ENCODE measurements around the gene RAD51B. TPM values are rescaled to one million over a fixed set of nuclear protein-coding genes. Genes with fewer than 3 reads are reported as not detected.

The RAD51B gene
- total and polyA plus RNA-seq, 2 of the 13 experiments (the other 11 are each of a cell fraction or from before 2014, with no cell fraction given), result 7.0 to 9.5 TPM

DNA sequence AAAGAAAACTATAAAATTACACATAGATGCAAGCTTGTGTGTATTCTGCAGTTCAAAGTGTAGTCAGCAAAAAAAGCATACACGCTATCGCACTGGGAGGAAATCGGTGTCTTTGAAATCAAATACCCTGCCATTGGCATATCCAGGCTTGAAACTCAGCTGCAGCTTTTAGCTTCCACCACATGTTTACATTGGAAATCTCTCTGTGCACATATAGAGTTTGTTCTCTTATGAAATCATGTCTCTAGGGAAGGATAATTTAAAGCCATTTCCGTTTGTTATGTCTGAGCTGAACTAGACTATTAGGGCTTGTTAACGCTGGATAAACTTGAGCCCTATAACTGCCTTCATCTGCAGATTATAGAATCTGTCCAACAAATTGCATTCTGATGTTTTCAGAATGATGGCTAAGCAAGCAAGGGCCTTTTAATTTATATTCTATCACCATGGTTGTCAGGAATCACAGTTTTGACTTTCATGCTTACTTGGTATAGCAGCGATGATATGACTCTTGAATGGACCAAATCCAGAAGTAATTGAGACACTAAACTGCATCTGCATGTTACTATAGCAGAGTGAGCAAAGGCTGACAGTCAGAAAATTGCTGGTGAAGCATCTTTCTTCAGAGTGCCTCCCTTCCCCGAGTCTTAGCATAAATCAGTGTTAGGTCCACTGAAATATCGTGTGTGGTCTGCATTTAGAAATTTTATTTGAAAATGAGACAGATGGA, 530.5 kb downstream of the RAD51B start (continued):
- TF ChIP-seq, protein P1, sequence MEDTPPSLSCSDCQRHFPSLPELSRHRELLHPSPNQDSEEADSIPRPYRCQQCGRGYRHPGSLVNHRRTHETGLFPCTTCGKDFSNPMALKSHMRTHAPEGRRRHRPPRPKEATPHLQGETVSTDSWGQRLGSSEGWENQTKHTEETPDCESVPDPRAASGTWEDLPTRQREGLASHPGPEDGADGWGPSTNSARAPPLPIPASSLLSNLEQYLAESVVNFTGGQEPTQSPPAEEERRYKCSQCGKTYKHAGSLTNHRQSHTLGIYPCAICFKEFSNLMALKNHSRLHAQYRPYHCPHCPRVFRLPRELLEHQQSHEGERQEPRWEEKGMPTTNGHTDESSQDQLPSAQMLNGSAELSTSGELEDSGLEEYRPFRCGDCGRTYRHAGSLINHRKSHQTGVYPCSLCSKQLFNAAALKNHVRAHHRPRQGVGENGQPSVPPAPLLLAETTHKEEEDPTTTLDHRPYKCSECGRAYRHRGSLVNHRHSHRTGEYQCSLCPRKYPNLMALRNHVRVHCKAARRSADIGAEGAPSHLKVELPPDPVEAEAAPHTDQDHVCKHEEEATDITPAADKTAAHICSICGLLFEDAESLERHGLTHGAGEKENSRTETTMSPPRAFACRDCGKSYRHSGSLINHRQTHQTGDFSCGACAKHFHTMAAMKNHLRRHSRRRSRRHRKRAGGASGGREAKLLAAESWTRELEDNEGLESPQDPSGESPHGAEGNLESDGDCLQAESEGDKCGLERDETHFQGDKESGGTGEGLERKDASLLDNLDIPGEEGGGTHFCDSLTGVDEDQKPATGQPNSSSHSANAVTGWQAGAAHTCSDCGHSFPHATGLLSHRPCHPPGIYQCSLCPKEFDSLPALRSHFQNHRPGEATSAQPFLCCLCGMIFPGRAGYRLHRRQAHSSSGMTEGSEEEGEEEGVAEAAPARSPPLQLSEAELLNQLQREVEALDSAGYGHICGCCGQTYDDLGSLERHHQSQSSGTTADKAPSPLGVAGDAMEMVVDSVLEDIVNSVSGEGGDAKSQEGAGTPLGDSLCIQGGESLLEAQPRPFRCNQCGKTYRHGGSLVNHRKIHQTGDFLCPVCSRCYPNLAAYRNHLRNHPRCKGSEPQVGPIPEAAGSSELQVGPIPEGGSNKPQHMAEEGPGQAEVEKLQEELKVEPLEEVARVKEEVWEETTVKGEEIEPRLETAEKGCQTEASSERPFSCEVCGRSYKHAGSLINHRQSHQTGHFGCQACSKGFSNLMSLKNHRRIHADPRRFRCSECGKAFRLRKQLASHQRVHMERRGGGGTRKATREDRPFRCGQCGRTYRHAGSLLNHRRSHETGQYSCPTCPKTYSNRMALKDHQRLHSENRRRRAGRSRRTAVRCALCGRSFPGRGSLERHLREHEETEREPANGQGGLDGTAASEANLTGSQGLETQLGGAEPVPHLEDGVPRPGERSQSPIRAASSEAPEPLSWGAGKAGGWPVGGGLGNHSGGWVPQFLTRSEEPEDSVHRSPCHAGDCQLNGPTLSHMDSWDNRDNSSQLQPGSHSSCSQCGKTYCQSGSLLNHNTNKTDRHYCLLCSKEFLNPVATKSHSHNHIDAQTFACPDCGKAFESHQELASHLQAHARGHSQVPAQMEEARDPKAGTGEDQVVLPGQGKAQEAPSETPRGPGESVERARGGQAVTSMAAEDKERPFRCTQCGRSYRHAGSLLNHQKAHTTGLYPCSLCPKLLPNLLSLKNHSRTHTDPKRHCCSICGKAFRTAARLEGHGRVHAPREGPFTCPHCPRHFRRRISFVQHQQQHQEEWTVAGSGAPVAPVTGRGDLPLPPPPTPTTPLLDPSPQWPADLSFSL (CRISPR knock-in tag; IDR thresholded peaks at IDR 0.05), result no peak
- TF ChIP-seq CREM (IDR thresholded peaks at IDR 0.05) (peak; percentile 94), CREM (CRISPR knock-in tag; IDR thresholded peaks at IDR 0.05) (no peak), TCF12 (IDR thresholded peaks at IDR 0.05) (no peak), TCF12 (CRISPR knock-in tag; IDR thresholded peaks at IDR 0.05) (peak; percentile 74; the same call in 1 of the 2 replicates), ZNF775 (CRISPR knock-in tag; IDR thresholded peaks at IDR 0.05; ENCODE audit: borderline replicate concordance) (no peak), GLI4 (CRISPR knock-in tag; IDR thresholded peaks at IDR 0.05; ENCODE audit: borderline replicate concordance) (no peak), SOX6 (IDR thresholded peaks at IDR 0.05) (no peak), SOX6 (CRISPR knock-in tag; IDR thresholded peaks at IDR 0.05) (peak; percentile 92), FOXA3 (CRISPR knock-in tag; IDR thresholded peaks at IDR 0.05) (peak; percentile 99), TOE1 (CRISPR knock-in tag; IDR thresholded peaks at IDR 0.05) (0 out of 2 replicates have a peak, but pooled peaks have one; percentile 27)
- TF ChIP-seq, protein P2, sequence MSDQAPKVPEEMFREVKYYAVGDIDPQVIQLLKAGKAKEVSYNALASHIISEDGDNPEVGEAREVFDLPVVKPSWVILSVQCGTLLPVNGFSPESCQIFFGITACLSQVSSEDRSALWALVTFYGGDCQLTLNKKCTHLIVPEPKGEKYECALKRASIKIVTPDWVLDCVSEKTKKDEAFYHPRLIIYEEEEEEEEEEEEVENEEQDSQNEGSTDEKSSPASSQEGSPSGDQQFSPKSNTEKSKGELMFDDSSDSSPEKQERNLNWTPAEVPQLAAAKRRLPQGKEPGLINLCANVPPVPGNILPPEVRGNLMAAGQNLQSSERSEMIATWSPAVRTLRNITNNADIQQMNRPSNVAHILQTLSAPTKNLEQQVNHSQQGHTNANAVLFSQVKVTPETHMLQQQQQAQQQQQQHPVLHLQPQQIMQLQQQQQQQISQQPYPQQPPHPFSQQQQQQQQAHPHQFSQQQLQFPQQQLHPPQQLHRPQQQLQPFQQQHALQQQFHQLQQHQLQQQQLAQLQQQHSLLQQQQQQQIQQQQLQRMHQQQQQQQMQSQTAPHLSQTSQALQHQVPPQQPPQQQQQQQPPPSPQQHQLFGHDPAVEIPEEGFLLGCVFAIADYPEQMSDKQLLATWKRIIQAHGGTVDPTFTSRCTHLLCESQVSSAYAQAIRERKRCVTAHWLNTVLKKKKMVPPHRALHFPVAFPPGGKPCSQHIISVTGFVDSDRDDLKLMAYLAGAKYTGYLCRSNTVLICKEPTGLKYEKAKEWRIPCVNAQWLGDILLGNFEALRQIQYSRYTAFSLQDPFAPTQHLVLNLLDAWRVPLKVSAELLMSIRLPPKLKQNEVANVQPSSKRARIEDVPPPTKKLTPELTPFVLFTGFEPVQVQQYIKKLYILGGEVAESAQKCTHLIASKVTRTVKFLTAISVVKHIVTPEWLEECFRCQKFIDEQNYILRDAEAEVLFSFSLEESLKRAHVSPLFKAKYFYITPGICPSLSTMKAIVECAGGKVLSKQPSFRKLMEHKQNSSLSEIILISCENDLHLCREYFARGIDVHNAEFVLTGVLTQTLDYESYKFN (CRISPR knock-in tag; conservative IDR thresholded peaks at IDR 0.05), result peak; percentile 94
- TF ChIP-seq, protein P3, sequence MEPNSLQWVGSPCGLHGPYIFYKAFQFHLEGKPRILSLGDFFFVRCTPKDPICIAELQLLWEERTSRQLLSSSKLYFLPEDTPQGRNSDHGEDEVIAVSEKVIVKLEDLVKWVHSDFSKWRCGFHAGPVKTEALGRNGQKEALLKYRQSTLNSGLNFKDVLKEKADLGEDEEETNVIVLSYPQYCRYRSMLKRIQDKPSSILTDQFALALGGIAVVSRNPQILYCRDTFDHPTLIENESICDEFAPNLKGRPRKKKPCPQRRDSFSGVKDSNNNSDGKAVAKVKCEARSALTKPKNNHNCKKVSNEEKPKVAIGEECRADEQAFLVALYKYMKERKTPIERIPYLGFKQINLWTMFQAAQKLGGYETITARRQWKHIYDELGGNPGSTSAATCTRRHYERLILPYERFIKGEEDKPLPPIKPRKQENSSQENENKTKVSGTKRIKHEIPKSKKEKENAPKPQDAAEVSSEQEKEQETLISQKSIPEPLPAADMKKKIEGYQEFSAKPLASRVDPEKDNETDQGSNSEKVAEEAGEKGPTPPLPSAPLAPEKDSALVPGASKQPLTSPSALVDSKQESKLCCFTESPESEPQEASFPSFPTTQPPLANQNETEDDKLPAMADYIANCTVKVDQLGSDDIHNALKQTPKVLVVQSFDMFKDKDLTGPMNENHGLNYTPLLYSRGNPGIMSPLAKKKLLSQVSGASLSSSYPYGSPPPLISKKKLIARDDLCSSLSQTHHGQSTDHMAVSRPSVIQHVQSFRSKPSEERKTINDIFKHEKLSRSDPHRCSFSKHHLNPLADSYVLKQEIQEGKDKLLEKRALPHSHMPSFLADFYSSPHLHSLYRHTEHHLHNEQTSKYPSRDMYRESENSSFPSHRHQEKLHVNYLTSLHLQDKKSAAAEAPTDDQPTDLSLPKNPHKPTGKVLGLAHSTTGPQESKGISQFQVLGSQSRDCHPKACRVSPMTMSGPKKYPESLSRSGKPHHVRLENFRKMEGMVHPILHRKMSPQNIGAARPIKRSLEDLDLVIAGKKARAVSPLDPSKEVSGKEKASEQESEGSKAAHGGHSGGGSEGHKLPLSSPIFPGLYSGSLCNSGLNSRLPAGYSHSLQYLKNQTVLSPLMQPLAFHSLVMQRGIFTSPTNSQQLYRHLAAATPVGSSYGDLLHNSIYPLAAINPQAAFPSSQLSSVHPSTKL (CRISPR knock-in tag; IDR thresholded peaks at IDR 0.05), result peak; percentile 99

Measured in HepG2 (cell line).